Parathyroid adenoma (tissue), 2 donors: ENCODE results near the gene PPM1H.

Source experiments
- H2AFZ ChIP-seq: fragments of 300-600 bp; sonication (generic); one replicate; pipeline ENCODE4 v1.7.0; 2017; ENCODE audit warnings: antibody characterized with exemption, mild to moderate bottlenecking
- H3K27ac ChIP-seq: fragments of 300-600 bp; sonication (generic); one replicate; pipeline ENCODE4 v1.7.0; 2017
- H3K27me3 ChIP-seq: fragments of 300-600 bp; sonication (generic); one replicate; pipeline ENCODE4 v1.7.0; 2017; ENCODE audit warnings: low read length; ENCODE audit not compliant: control insufficient read depth, insufficient read depth
- H3K36me3 ChIP-seq: fragments of 300-600 bp; sonication (generic); one replicate; pipeline ENCODE4 v1.7.0; 2017; ENCODE audit warnings: low read length; ENCODE audit not compliant: control insufficient read depth, insufficient read depth
- H3K4me1 ChIP-seq: fragments of 300-600 bp; sonication (generic); one replicate; pipeline ENCODE4 v1.7.0; 2017; ENCODE audit warnings: control low read depth
- H3K4me2 ChIP-seq: fragments of 300-600 bp; sonication (generic); one replicate; pipeline ENCODE4 v1.7.0; 2017; ENCODE audit warnings: low read length
- H3K4me3 ChIP-seq: fragments of 300-600 bp; sonication (generic); one replicate; pipeline ENCODE4 v1.7.0; 2017; ENCODE audit warnings: low read depth, low read length
- H3K79me2 ChIP-seq: fragments of 300-600 bp; sonication (generic); one replicate; pipeline ENCODE4 v1.7.0; 2017; ENCODE audit warnings: control low read depth
- H3K9ac ChIP-seq: fragments of 300-600 bp; sonication (generic); one replicate; pipeline ENCODE4 v1.7.0; 2017; ENCODE audit warnings: mild to moderate bottlenecking
- H3K9me3 ChIP-seq: fragments of 300-600 bp; sonication (generic); one replicate; pipeline ENCODE4 v1.7.0; 2017; ENCODE audit warnings: low read length; ENCODE audit not compliant: control insufficient read depth
- CTCF ChIP-seq: fragments of 300-600 bp; sonication (generic); IDR thresholded peaks from one replicate; pipeline ENCODE4 v1.7.0; 2017; ENCODE audit warnings: antibody characterized with exemption, mild to moderate bottlenecking
- donor health status: primary hyperparathyroidism.

PPM1H gene

GRCh38 chr12:62625228-62625627, 309.7 kb downstream of the PPM1H start:
- no peak overlapping the region for H3K27ac ChIP-seq
- no peak overlapping the region for H3K9ac ChIP-seq
- H3K4me1 ChIP-seq = no peaks in the 10 kb centered on the region
- H3K4me2 ChIP-seq = no peak overlapping the region
- H2AFZ ChIP-seq = no peak overlapping the region
- H3K4me3 ChIP-seq = no peak overlapping the region
- H3K36me3 ChIP-seq = no peaks in the 10 kb centered on the region
- no peaks in the 10 kb centered on the region for H3K27me3 ChIP-seq
- no peaks in the 10 kb centered on the region for H3K9me3 ChIP-seq
- H3K79me2 ChIP-seq = no peaks in the 10 kb centered on the region
- TF ChIP-seq CTCF = no peak

DNA sequence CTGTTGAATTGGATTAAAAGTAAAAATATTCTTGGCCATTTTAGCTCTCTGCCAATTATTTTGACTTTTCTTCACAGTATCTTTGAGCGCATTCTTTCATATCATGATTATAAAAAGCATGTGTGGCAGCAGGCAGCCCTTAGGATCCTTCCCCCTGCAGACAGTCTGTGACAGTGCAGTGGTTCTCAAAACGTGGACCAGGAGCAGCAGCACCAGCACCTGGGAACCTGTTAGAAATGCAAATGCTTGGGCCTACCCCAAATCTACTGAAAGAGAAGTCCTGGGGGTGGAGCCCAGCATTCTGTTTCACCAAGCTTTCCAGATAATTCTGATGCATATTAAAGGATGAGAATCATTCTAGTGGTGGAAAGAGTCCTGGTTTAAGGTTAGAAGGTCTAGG, 312.8 kb downstream of the PPM1H start:
- Histone ChIP-seq H3K27ac (no peak overlapping the region), H2AFZ (no peak overlapping the region), H3K9ac (no peak overlapping the region), H3K9me3 (no peaks in the 10 kb centered on the region), H3K27me3 (no peaks in the 10 kb centered on the region), H3K4me1 (no peaks in the 10 kb centered on the region), H3K36me3 (no peaks in the 10 kb centered on the region), H3K4me3 (no peak overlapping the region), H3K79me2 (no peaks in the 10 kb centered on the region), H3K4me2 (no peak overlapping the region)
- no peak for TF ChIP-seq CTCF

- TF ChIP-seq CTCF = no peak
- no peaks in the 10 kb centered on the region for H3K9me3 ChIP-seq
- H3K9ac ChIP-seq = no peak overlapping the region
- H3K27ac ChIP-seq = no peak overlapping the region
- H3K4me3 ChIP-seq = no peak overlapping the region
- no peaks in the 10 kb centered on the region for H3K27me3 ChIP-seq
- H3K4me1 ChIP-seq = no peaks in the 10 kb centered on the region
- H2AFZ ChIP-seq = no peak overlapping the region
- H3K79me2 ChIP-seq = no peaks in the 10 kb centered on the region
- H3K36me3 ChIP-seq = no peaks in the 10 kb centered on the region
- H3K4me2 ChIP-seq = no peak overlapping the region
These were observed 313.8 kb downstream of the PPM1H start for GRCh38 chr12:62621101-62621638.

DNA sequence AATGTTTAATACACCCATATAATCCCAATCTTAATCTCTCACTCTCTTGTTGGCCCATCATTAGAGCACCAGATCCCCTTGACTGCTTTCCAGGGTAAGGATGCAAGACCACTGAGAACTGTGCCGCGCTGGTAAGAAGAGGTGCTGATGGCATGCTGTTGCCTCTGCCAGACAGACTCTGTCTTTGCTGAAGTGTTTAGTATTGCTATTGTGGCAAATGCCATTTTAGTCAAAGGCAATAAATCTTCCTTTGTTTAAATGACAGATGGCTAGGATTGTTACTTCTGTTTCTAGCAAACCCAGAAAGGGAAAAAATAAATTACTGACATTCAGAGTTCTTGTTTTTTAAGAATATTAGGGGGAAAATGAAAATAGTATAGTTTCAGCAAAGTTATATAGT, 316.0 kb downstream of the PPM1H start:
- Histone ChIP-seq H2AFZ (no peak overlapping the region), H3K27me3 (no peaks in the 10 kb centered on the region), H3K36me3 (no peaks in the 10 kb centered on the region), H3K79me2 (no peaks in the 10 kb centered on the region), H3K9ac (no peak overlapping the region), H3K4me1 (no peaks in the 10 kb centered on the region), H3K27ac (no peak overlapping the region), H3K9me3 (no peaks in the 10 kb centered on the region), H3K4me2 (no peak overlapping the region), H3K4me3 (no peak overlapping the region)
- no peak for TF ChIP-seq CTCF

DNA sequence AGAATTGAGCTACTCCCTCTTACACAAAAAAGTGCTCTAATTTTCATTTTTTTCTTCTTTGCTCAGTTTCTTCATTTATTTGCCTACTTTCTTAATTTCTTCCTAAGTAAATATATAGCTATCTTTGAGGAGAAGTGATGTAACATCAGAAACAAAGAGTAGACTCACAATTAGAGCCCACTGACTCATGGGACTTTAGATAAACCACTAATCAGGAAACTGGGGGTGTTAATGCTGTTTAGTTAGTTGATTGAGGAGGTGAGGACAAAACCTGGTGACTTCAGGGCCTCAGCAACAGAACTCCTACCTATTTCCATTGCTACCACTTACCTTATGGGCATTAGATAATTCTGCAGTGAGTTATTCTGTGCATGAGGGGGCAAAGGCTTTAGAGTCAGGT, 316.6 kb downstream of the PPM1H start:
- no peaks in the 10 kb centered on the region for H3K9me3 ChIP-seq
- no peaks in the 10 kb centered on the region for H3K4me1 ChIP-seq
- no peaks in the 10 kb centered on the region for H3K79me2 ChIP-seq
- no peak overlapping the region for H3K9ac ChIP-seq
- no peaks in the 10 kb centered on the region for H3K36me3 ChIP-seq
- H3K4me2 ChIP-seq = no peak overlapping the region
- H2AFZ ChIP-seq = no peak overlapping the region
- H3K27me3 ChIP-seq = no peaks in the 10 kb centered on the region
- no peak overlapping the region for H3K4me3 ChIP-seq
- TF ChIP-seq CTCF = no peak
- no peak overlapping the region for H3K27ac ChIP-seq
